Myometrial cell (primary cell): ENCODE measurements around the gene PAX1. TPM values are rescaled to one million over a fixed set of nuclear protein-coding genes. Genes with fewer than 3 reads are reported as not detected.

Source experiments
- total RNA-seq: library from RNA; depleted of rRNA; stranded (reverse); fragments of >200 nt; gene quantifications from 2 replicates; pipeline ENCODE4 v1.2.3, GENCODE V29; 2015

The PAX1 gene
- total RNA-seq, result not detected in 2 replicates

GRCh38 chr20:21705575-21706260 lies at the start of gene PAX1:
TSS of gene PAX1 (plus strand) at chr20:21705664. CDS start at chr20:21705713, 49 bp downstream.

Other genes starting within 250 kb of the PAX1 start
- not detected in 2 replicates for gene NKX2-2, start 191.6 kb upstream of the PAX1 start, total RNA-seq